Caco-2 (cell line): ENCODE results near the gene PARVB. TPM values are rescaled to one million over a fixed set of nuclear protein-coding genes. Genes with fewer than 3 reads are reported as not detected.

Source experiments
- BruUV-seq: library from RNA; stranded (reverse); fragments of 400-500 nt; replicated peaks from 2 replicates; lab custom pipeline; 2021; lab: Mats Ljungman, UMichigan
- CTCF ChIA-PET: fragments of 300-600 bp; sonication (Branson Sonifier 250); formaldehyde crosslinking; loops from one replicate; lab custom pipeline; 2022; ENCODE audit warnings: antibody characterized with exemption; lab: Charles Lee
- POLR2A ChIA-PET: fragments of 300-600 bp; sonication (Branson Sonifier 250); formaldehyde crosslinking; loops from one replicate; lab custom pipeline; 2022; ENCODE audit warnings: antibody characterized with exemption; lab: Charles Lee
- DNase-seq, 2 experiments: peaks; one replicate each; pipeline versions ENCODE4 v3.0.0 to v3.0.0-alpha.2; 2020 to 2022
- H3K27me3 ChIP-seq: replicated peaks from 2 replicates; pipeline ENCODE4 v1.6.0; 2011; ENCODE audit warnings: low read length; ENCODE audit not compliant: control insufficient read depth, insufficient read depth
- H3K36me3 ChIP-seq: 2 replicates; pipeline ENCODE4 v1.5.1; 2011; ENCODE audit warnings: low read length; ENCODE audit not compliant: control insufficient read depth, insufficient read depth
- H3K4me1 ChIP-seq: fragments of 250-450 bp; sonication (Bioruptor Pico); 2 replicates; pipeline ENCODE4 v1.5.1; 2020; ENCODE audit warnings: mild to moderate bottlenecking
- H3K4me3 ChIP-seq: 2 replicates; pipeline ENCODE4 v1.5.1; 2011; ENCODE audit warnings: low read depth, mild to moderate bottlenecking, control low read depth, low read length
- H3K9me3 ChIP-seq: fragments of 250-450 bp; sonication (Bioruptor Pico); 2 replicates; pipeline ENCODE4 v1.5.1; 2020; ENCODE audit warnings: mild to moderate bottlenecking, moderate library complexity
- H3K27ac Mint-ChIP-seq: one replicate; pipeline ENCODE4 v1.8.0; 2022; ENCODE audit warnings: mixed read lengths; ENCODE audit not compliant: unreplicated experiment
- H3K27me3 Mint-ChIP-seq: one replicate; pipeline ENCODE4 v1.8.0; 2022; ENCODE audit warnings: mixed read lengths; ENCODE audit not compliant: insufficient read depth, unreplicated experiment
- H3K36me3 Mint-ChIP-seq: one replicate; pipeline ENCODE4 v1.8.0; 2022; ENCODE audit warnings: mild to moderate bottlenecking, mixed read lengths; ENCODE audit not compliant: insufficient read depth, unreplicated experiment
- H3K4me1 Mint-ChIP-seq: one replicate; pipeline ENCODE4 v1.8.0; 2022; ENCODE audit warnings: low read depth, mixed read lengths; ENCODE audit not compliant: unreplicated experiment
- H3K4me3 Mint-ChIP-seq: one replicate; pipeline ENCODE4 v1.8.0; 2022; ENCODE audit warnings: mild to moderate bottlenecking, moderate library complexity, mixed read lengths; ENCODE audit not compliant: unreplicated experiment
- H3K9me3 Mint-ChIP-seq: one replicate; pipeline ENCODE4 v1.8.0; 2022; ENCODE audit warnings: mixed read lengths; ENCODE audit not compliant: unreplicated experiment
- intact Hi-C: fragments of 100-400 bp; cut with micrococcal nuclease; formaldehyde crosslinking; loops from one replicate; pipeline ENCODE4 v1.10.0; 2022; ENCODE audit not compliant: unreplicated experiment
- total RNA-seq: library from RNA; stranded (reverse); gene quantifications from 2 replicates; pipeline ENCODE4 v1.2.3, GENCODE V29; 2022
- TF ChIP-seq, protein P1 (sequence below), 2 experiments: fragments of 200-600 bp in 1 of 2; IDR thresholded peaks; 1 replicate in 1 of 2; 2 replicates in 1 of 2; pipeline versions ENCODE4 v1.5.1 to v1.8.0; 2011 to 2022; ENCODE audit warnings: antibody characterized with exemption in 1 of 2, control low read depth in 1 of 2, inconsistent platforms in 1 of 2, low read depth in 1 of 2, low read length in 1 of 2, mild to moderate bottlenecking in 1 of 2, moderate library complexity in 1 of 2; ENCODE audit not compliant: insufficient read depth in 1 of 2, severe bottlenecking in 1 of 2, unreplicated experiment in 1 of 2

Gene PARVB
- total RNA-seq, 1 experiment from 2014 or later: 28.8 TPM

DNA sequence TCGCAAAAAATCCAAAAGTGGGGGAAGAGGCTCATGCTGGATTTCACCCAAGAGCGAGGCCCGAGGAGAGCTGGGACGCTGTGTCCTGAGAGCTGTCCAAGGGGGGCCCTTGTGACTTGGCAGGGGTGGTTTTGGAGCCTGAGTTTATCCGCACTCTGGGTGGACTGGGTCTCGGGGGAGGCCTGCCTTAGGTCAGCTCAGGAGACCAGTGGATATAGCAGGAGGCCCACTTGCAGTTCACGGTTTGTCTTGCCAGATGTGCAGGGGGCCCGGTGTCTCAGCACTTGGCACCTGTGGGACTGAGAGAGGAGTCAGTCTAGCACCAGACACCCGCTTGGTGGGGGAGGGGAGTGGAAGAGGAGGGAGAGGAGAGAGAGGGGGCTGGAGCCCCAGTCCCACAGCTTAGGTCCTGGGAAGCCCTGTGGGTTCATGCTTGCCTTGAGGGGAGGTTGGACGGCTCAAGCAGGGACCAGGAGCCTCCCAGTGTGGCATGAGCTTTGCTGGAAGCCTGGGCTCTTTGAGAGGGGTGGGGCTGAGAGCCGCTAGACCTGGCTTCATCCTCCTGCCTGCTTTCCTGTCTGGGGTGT, 33.4 kb downstream of the PARVB start:
- Mint-ChIP-seq H3K36me3 (no peaks in the 10 kb centered on the region), H3K27ac (no peak overlapping the region), H3K4me1 (no peaks in the 10 kb centered on the region), H3K9me3 (no peaks in the 10 kb centered on the region), H3K27me3 (no peaks in the 10 kb centered on the region), H3K4me3 (no peak overlapping the region)
- Histone ChIP-seq H3K9me3 (no peaks in the 10 kb centered on the region), H3K4me3 (no peak overlapping the region), H3K4me1 (peaks cover under 1% of the 10 kb centered on the region; the same call in 1 of the 2 replicates), H3K36me3 (no peaks in the 10 kb centered on the region; the same call in 1 of the 2 replicates), H3K27me3 (no peaks in the 10 kb centered on the region)
- intact Hi-C loops: no loop called here
- ChIA-PET CTCF (interaction anchor here (0.7 kb wide), 2 partner anchors 26 to 64 kb away, joined by 3 to 4 read pairs; no protein-coding TSS in a partner anchor), POLR2A (no interaction called here)
- no TSS peak for BruUV-seq
- no peak for DNase-seq
- TF ChIP-seq, protein P1, sequence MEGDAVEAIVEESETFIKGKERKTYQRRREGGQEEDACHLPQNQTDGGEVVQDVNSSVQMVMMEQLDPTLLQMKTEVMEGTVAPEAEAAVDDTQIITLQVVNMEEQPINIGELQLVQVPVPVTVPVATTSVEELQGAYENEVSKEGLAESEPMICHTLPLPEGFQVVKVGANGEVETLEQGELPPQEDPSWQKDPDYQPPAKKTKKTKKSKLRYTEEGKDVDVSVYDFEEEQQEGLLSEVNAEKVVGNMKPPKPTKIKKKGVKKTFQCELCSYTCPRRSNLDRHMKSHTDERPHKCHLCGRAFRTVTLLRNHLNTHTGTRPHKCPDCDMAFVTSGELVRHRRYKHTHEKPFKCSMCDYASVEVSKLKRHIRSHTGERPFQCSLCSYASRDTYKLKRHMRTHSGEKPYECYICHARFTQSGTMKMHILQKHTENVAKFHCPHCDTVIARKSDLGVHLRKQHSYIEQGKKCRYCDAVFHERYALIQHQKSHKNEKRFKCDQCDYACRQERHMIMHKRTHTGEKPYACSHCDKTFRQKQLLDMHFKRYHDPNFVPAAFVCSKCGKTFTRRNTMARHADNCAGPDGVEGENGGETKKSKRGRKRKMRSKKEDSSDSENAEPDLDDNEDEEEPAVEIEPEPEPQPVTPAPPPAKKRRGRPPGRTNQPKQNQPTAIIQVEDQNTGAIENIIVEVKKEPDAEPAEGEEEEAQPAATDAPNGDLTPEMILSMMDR (IDR thresholded peaks at IDR 0.05; ENCODE audit: insufficient read depth in 1 of 2, low read depth in 1 of 2, low read length in 1 of 2, severe bottlenecking in 1 of 2, unreplicated experiment in 1 of 2): no peak

- ChIA-PET POLR2A (no interaction called here), CTCF (no interaction called here)
- no peak for DNase-seq
- Mint-ChIP-seq H3K9me3 (no peaks in the 10 kb centered on the region), H3K36me3 (no peaks in the 10 kb centered on the region), H3K27ac (no peak overlapping the region), H3K4me1 (no peaks in the 10 kb centered on the region), H3K27me3 (no peaks in the 10 kb centered on the region), H3K4me3 (no peak overlapping the region)
- Histone ChIP-seq H3K27me3 (no peaks in the 10 kb centered on the region; the same call in 1 of the 2 replicates), H3K4me1 (peaks cover 5% of the 10 kb centered on the region; the same call in 1 of the 2 replicates), H3K4me3 (no peak overlapping the region), H3K9me3 (no peaks in the 10 kb centered on the region), H3K36me3 (no peaks in the 10 kb centered on the region)
- intact Hi-C loops: loop anchor here (2.0 kb wide), 1 partner anchor 33 kb away; no protein-coding TSS in a partner anchor
- TF ChIP-seq, protein P1 (IDR thresholded peaks at IDR 0.05; ENCODE audit: insufficient read depth in 1 of 2, low read depth in 1 of 2, low read length in 1 of 2, severe bottlenecking in 1 of 2, unreplicated experiment in 1 of 2): no peak
- no TSS peak for BruUV-seq
Measured at GRCh38 chr22:44063462-44064371, 39.6 kb downstream of the PARVB start.

- intact Hi-C loops: no loop called here
- H3K4me1 ChIP-seq: peaks cover 5% of the 10 kb centered on the region; the same call in 1 of the 2 replicates
- no peaks in the 10 kb centered on the region; the same call in 1 of the 2 replicates for H3K27me3 ChIP-seq
- BruUV-seq: no TSS peak
- no peak for DNase-seq
- Mint-ChIP-seq H3K27me3 (no peaks in the 10 kb centered on the region), H3K9me3 (no peaks in the 10 kb centered on the region), H3K36me3 (no peaks in the 10 kb centered on the region), H3K4me1 (no peaks in the 10 kb centered on the region), H3K4me3 (no peak overlapping the region), H3K27ac (no peak overlapping the region)
- no peak overlapping the region for H3K4me3 ChIP-seq
- TF ChIP-seq, protein P1 (IDR thresholded peaks at IDR 0.05; ENCODE audit: insufficient read depth in 1 of 2, low read depth in 1 of 2, low read length in 1 of 2, severe bottlenecking in 1 of 2, unreplicated experiment in 1 of 2): no peak
- no peaks in the 10 kb centered on the region for H3K9me3 ChIP-seq
- ChIA-PET POLR2A (no interaction called here), CTCF (interaction anchor here (0.8 kb wide), 1 partner anchor 14 kb away, joined by 3 read pairs; no protein-coding TSS in a partner anchor)
- H3K36me3 ChIP-seq: no peaks in the 10 kb centered on the region
Measured at GRCh38 chr22:44067033-44067432, 42.9 kb downstream of the PARVB start.
